GM19395 (cell line): ENCODE data around the gene TECR.
"Not testable (repeated sequence)": the region's sequence is repeated elsewhere in the genome, so short reads cannot be mapped to it uniquely, and the experiment has no call there.

Experiments
- ATAC-seq: cut with Tn5 transposase; IDR thresholded peaks from one replicate; pipeline ENCODE4 v1.9.1; 2021; ENCODE audit warnings: mild to moderate bottlenecking, moderate library complexity; ENCODE audit not compliant: unreplicated experiment

The TECR gene

DNA sequence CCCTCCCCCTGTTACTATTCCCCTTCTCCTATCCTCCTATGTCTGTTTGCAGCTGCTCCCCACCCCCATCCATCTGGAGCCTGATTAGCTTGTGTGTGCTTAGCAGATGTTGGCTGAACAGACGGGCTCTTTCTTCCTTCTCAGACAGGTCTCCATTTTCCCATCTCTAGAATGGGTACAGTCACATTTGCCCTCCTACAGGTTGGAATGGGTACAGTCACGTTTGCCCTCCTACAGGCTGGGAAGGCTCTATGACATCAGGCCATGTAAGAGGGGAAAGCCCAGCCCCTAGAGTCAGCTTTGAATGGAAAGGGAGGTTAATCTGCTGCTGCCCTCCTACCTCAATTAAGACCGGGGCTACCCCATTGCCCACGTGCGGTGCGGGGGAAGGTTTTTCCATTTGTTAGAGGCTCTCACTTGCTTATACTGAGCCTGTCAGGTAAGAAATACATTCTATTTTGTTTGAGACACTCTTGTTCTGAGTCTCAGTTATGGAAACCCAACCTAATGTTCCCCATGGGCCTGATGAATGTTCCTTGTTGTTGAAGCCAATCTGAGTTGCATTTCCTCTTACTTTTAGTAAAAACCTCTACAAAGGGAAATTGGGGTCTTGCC is 51.3 kb downstream of the TECR start:
- ATAC-seq: no peak

- ATAC-seq: no peak
These were observed 53.5 kb downstream of the TECR start, which contains the start of gene CLEC17A for GRCh38 chr19:14582894-14583340. Gene CLEC17A (plus strand): TSS chr19:14583084. CDS start chr19:14583161, 77 bp downstream.

GRCh38 chr19:14584372-14584771 is 55.0 kb downstream of the TECR start:
- ATAC-seq: not testable (repeated sequence)

DNA sequence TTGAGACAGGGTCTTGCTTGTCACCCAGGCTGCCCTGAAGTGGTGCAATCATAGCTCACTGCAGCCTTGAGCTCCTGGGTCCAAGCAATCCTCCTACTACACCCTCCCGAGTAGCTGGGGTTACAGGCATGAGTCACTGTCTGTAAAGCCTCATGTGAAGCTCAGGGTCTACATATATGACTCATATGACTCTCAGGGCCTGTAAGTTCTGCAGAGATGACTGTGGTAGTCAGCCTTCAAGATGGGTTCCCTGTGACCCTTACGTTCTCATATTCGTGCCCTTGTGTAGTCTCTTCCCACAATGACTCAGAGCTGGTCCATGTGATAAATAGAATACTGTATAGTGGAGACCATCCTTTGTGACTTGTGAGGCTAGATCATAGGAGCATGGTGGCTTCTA is 55.8 kb downstream of the TECR start:
- ATAC-seq: peak; percentile 77

GRCh38 chr19:14589433-14589832 is 60.0 kb downstream of the TECR start:
- not testable (repeated sequence) for ATAC-seq

GRCh38 chr19:14595558-14595957 is 66.2 kb downstream of the TECR start:
- no peak for ATAC-seq

GRCh38 chr19:14599548-14600147 is 70.3 kb downstream of the TECR start:
- ATAC-seq: no peak

DNA sequence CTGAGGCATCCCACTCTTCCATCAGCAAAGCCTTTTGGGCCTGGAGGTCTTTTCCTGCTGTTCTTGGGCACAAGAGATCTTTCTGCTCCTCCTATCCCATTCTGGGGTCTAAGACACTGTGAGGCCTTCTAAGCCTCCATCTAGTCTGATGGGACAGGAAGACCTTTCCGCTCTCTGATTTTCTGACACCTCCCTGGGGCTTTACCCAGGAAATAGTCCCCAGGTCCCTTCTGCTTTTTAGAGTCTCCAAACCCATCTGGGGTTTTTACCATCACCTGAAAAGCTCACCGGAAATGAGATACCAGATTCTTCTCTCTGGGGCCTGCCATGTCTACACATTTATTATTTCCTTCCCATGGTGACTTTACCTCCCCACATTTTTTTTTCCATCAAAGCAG is 74.6 kb downstream of the TECR start:
- ATAC-seq: peak; percentile 75

- no peak for ATAC-seq
These were observed 77.2 kb downstream of the TECR start for GRCh38 chr19:14606627-14607026.

DNA sequence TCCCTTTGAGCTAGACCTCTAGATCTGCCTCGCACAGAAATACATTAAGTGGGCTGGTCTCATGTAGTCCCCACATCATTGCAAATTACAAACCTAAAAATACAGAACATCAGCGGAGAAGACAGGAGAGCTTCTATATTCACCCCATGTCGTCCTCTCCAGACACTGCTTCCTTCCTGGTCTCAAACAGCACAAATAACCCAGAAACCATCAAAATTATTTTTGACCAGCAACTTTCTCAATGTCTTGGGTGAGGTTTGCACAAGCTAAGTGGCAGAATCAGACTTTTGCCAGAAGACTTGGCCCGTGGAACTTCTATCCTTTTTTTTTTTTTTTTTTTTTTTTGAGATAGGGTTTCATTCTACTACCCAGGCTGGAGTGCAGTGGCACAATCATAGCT is 81.7 kb downstream of the TECR start:
- no peak for ATAC-seq

GRCh38 chr19:14612242-14612641 is 82.8 kb downstream of the TECR start:
- ATAC-seq: not testable (repeated sequence)

DNA sequence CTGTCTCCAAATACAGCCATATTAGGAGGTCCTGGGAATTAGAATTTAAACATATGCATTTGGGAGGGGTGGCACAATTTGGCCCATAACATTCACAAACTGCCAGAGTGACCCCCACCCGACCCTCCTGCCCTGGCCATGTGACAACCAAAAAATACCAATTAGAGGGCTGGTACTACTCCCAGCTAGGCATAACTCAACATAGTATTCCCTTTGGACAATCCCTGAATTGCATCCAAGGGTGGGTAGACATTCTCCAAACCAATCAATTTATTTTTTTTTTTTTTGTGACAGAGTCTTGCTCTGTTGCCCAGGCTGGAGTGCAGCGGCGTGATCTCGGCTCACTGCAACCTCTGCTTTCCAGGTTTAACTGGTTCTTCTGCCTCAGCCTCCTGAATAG is 83.3 kb downstream of the TECR start:
- no peak for ATAC-seq

DNA sequence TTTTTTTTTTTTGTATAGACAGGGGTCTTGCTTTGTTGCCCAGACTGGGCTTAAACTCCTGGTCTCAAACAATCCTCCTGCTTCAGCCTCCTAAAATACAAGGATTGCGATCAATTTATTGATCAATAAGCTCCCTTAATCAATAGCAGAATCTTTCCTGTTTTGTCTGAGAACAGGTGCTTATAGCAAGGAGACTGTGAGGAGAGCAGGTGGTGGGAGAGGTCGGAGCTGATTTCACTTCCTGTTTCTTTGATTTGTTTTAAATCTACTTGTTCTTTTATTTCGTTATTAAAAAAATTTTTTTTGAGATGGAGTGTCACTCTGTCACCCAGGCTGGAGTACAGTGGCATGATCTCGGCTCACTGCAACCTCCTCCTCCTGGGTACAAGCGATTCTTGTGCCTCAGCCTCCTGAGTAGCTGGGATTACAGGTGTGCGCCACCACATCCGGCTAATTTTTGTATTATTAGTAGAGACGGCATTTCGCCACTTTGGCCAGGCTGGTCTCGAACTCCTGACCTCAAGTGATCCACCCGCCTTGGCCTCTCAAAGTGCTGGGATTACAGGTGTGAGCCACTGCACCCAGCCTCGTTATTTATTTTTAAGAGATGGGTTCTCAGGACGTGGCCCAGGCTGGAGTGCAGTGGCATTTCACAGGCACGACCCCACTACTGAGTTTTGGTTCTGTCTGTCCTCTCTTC is 84.2 kb downstream of the TECR start:
- ATAC-seq: not testable (repeated sequence)

DNA sequence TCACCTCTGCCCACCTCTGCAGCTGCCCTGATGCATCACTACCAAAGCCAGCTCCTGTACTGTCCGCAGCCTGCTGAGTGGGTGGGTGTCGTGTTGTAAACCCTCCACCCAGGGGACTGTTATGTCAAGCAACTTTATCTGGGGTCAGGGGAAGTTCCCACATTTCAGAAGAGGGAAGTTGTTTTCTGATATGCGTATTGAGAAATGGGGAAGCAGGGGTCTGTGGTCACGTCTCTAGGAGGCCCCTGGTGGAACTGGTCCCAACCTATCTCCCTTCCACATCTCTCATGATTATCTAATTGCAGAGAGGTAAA is 84.7 kb downstream of the TECR start:
- ATAC-seq: no peak
